GM13976 (cell line): ENCODE measurements around the gene ANXA6.

ENCODE experiments used
- DNase-seq: peaks from one replicate; pipeline ENCODE4 v3.0.0; 2012; ENCODE audit warnings: low spot score
- CTCF ChIP-seq: IDR thresholded peaks from 2 replicates; pipeline ENCODE4 v1.5.1; 2012; ENCODE audit warnings: borderline replicate concordance, mild to moderate bottlenecking; ENCODE audit not compliant: insufficient read depth; ENCODE audit errors: extremely low read depth, missing control alignments, control extremely low read depth
- in situ Hi-C: fragments of 300-500 bp; cut with MboI; formaldehyde crosslinking; loops from one replicate; pipeline ENCODE4 v1.12.0; 2022; ENCODE audit warnings: low sequenced_read_pairs, mixed read lengths, inconsistent platforms; ENCODE audit not compliant: unreplicated experiment

ANXA6 gene

GRCh38 chr5:151071021-151071420 lies 86.6 kb downstream of the ANXA6 start:
- in situ Hi-C loops = no loop called here
- TF ChIP-seq CTCF = no peak
- no peak for DNase-seq

- in situ Hi-C loops = no loop called here
- TF ChIP-seq CTCF = no peak
- peak; percentile 6 for DNase-seq
These were observed 87.1 kb downstream of the ANXA6 start for GRCh38 chr5:151070449-151070848.

- peak; percentile 54 for DNase-seq
- in situ Hi-C loops = no loop called here
- TF ChIP-seq CTCF = no peak
These were observed 89.0 kb downstream of the ANXA6 start for GRCh38 chr5:151068433-151069197.

- in situ Hi-C loops = no loop called here
- no peak for DNase-seq
- no peak for TF ChIP-seq CTCF
These were observed 89.7 kb downstream of the ANXA6 start for GRCh38 chr5:151067632-151068432.

GRCh38 chr5:151066920-151067319 lies 90.7 kb downstream of the ANXA6 start:
- TF ChIP-seq CTCF = no peak
- in situ Hi-C loops = no loop called here

GRCh38 chr5:151065609-151066008 lies 92.0 kb downstream of the ANXA6 start:
- no peak for TF ChIP-seq CTCF
- no peak for DNase-seq
- in situ Hi-C loops = no loop called here

More at GRCh38 chr5:151066920-151067319, 90.7 kb downstream of the ANXA6 start:
- DNase-seq = no peak
